DND-41 (cell line): ENCODE measurements around the gene FADS2.

Source experiments
- EZH2 ChIP-seq: IDR thresholded peaks from 3 replicates; pipeline ENCODE4 v1.6.1; 2012; ENCODE audit warnings: borderline replicate concordance, low read depth, mild to moderate bottlenecking, moderate library complexity, low read length, inconsistent platforms; ENCODE audit not compliant: severe bottlenecking
- TF ChIP-seq, protein P1 (sequence below): IDR thresholded peaks from 2 replicates; pipeline ENCODE4 v1.5.1; 2012; ENCODE audit warnings: borderline replicate concordance, low read length, moderate library complexity, mild to moderate bottlenecking; ENCODE audit not compliant: poor library complexity, severe bottlenecking; ENCODE audit errors: extremely low read depth

DNA sequence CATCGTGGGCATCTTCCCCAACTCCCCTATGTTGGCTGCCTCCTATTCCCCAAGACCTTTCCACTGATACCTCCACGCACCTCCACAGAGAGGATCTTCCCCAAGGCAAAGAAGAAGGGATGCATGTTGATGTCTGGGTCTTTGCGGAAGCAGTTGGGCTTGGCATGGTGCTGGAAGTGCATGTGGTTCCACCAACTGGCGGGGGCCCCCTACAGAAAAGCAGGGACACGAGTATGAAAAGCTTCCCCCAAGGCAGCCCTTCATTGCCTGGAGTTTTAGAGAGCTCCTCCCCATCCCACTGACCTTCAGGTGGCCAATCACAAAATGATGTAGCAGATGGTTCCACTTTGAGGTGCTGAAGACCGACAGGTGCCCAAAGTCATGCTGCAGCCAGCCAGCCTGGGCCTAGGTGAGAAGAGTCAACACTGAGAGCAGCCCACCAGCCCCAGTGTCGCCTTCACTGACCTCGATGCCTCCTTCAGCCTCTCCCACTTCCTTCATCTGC lies 17.4 kb upstream of the FADS2 start:
- TF ChIP-seq, protein P1, sequence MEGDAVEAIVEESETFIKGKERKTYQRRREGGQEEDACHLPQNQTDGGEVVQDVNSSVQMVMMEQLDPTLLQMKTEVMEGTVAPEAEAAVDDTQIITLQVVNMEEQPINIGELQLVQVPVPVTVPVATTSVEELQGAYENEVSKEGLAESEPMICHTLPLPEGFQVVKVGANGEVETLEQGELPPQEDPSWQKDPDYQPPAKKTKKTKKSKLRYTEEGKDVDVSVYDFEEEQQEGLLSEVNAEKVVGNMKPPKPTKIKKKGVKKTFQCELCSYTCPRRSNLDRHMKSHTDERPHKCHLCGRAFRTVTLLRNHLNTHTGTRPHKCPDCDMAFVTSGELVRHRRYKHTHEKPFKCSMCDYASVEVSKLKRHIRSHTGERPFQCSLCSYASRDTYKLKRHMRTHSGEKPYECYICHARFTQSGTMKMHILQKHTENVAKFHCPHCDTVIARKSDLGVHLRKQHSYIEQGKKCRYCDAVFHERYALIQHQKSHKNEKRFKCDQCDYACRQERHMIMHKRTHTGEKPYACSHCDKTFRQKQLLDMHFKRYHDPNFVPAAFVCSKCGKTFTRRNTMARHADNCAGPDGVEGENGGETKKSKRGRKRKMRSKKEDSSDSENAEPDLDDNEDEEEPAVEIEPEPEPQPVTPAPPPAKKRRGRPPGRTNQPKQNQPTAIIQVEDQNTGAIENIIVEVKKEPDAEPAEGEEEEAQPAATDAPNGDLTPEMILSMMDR, result no peak
- no peak for TF ChIP-seq EZH2
